ENCODE results near the gene TRIO. TPM values are rescaled to one million over a fixed set of nuclear protein-coding genes. Genes with fewer than 3 reads are reported as not detected.

TRIO gene
- total and polyA plus RNA-seq, 10 of the 15 experiments (the other 5 are each of a cell fraction or from before 2014, with no cell fraction given) = 5.1 to 96.4 (median 44.6) TPM

DNA sequence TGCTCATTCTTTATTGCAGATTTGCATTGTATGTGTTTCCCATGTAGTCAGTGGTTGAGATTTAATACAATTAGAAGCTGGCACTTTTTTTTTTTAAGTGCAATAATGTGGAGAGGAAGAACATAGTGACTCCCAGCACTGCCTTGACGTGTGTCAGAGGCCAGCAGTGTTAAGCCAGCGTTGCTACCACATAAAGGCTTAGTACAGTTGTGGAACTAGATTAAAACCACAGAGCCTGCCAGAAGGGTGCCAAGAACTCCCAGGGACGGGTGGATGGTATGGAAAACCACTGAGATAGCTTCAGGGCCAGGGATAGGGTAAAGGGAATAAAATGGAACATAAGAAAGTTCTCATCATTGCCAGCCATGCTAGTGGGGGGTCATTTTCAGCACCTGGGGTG is 142.9 kb downstream of the TRIO start:
- 63% methylated on average over 3 of the region's 3 CpGs for WGBS (ENCODE audit: insufficient coverage, insufficient replicate concordance, low lambda C conversion rate, missing lambda C conversion rate)
- POLR2A ChIA-PET = interaction anchor here (1.4 to 2.4 kb wide), 3 partner anchors 21 to 74 kb away, joined by 7 to 10 read pairs (median 9); no protein-coding TSS in a partner anchor
- no peak overlapping the region for H2AFZ ChIP-seq (ENCODE audit: control insufficient read depth, low read depth, low read length)

DNA sequence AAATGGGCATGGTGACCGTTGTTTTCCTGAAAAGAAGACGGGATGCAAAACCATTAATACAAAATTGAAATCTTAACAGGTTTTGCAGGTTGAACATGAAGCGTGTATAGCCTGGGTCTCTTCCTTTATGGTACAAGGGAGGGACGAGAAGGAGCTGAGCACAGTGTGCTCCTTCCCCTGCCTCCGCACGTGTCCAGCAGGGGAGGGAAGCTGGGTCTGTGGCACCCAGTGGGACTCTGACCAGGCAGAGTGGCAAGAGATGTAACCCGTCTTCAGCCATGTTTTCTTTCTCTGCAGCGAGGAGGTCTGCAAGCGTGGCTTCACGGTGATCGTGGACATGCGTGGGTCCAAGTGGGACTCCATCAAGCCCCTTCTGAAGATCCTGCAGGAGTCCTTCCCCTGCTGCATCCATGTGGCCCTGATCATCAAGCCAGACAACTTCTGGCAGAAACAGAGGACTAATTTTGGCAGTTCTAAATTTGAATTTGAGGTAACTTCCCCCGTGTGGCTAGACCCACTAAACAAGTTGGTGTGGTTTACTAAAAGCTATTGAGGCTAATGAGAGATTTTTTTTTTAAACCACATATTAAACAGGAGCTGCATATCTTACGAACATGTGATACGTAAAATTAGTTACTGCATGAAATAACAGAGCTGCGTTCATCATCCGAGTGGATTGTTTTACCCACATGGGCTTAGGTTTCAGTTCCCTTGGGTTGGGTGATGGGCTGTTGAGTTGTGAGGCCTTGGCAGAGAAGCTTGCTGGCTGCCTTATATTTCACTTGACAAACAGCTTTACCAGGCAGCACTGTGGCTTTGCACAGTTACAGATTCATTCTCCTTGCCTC is 143.7 kb downstream of the TRIO start:
- 22% methylated on average over 17 of the region's 17 CpGs for WGBS (ENCODE audit: insufficient coverage, insufficient replicate concordance, low lambda C conversion rate, missing lambda C conversion rate)
- Histone ChIP-seq H2AFZ (ENCODE audit: control insufficient read depth, low read depth, low read length) (no peak overlapping the region), H3K9ac (ENCODE audit: control insufficient read depth, insufficient read depth, low read length) (no peak overlapping the region), H4K20me1 (ENCODE audit: control insufficient read depth, insufficient read depth) (no peaks in the 10 kb centered on the region), H3K27ac (ENCODE audit: control insufficient read depth, insufficient read depth) (peak overlapping the region; percentile 53), H3K4me1 (ENCODE audit: control insufficient read depth, insufficient read depth, low read length) (peaks cover 17% of the 10 kb centered on the region), H3K4me3 (no peak overlapping the region), H3K27me3 (replicated peaks in 1 of 2; ENCODE audit: control insufficient read depth in 2 of 2, insufficient read depth in 2 of 2, low read length in 1 of 2) (no peaks in the 10 kb centered on the region), H3K79me2 (ENCODE audit: control insufficient read depth, insufficient read depth, low read length) (peaks cover 2% of the 10 kb centered on the region; the same call in 1 of the 2 replicates), H3K4me2 (ENCODE audit: control insufficient read depth, insufficient read depth) (peak overlapping the region; percentile 57), H3K9me3 (replicated peaks; ENCODE audit: control insufficient read depth, insufficient read depth, low read length) (no peaks in the 10 kb centered on the region), H3K36me3 (ENCODE audit: control insufficient read depth in 2 of 2, insufficient read depth in 2 of 2, low read length in 1 of 2) (peaks cover 11 to 33% of the 10 kb centered on the region in 2 experiments)
- FAIRE-seq (peak; percentile 64), ATAC-seq (peak; percentile 95), DNase-seq (ENCODE audit: low read depth, low spot score) (peak; percentile 86)
- BruUV-seq (replicated peaks) = no TSS peak
- CTCF ChIA-PET = interaction anchor here (0.6 to 1.9 kb wide), 11 partner anchors 16 to 276 kb away, joined by 3 to 10 read pairs (median 4); no protein-coding TSS in a partner anchor
- intact Hi-C loops (cut with micrococcal nuclease; ENCODE audit: unreplicated experiment) (no loop called here), in situ Hi-C loops (cut with MboI) (no loop called here)
- POLR2A ChIA-PET = interaction anchor here (0.7 to 2.4 kb wide), 10 partner anchors 17 to 164 kb away, joined by 3 to 10 read pairs (median 3); no protein-coding TSS in a partner anchor
- SMC1A ChIA-PET (ENCODE audit: uncharacterized antibody, unreplicated experiment) = interaction anchor here (0.7 to 3.6 kb wide), 34 partner anchors 9 to 361 kb away, joined by 3 to 24 read pairs (median 4); no protein-coding TSS in a partner anchor
- RAD21 ChIA-PET (ENCODE audit: unreplicated experiment) = interaction anchor here (0.7 to 3.4 kb wide), 20 partner anchors 10 to 282 kb away, joined by 3 to 22 read pairs (median 4); no protein-coding TSS in a partner anchor
- TF ChIP-seq MTA3 (IDR thresholded peaks at IDR 0.05; ENCODE audit: borderline replicate concordance, low read length) (peak; percentile 58; the same call in 1 of the 2 replicates), USF1 (IDR thresholded peaks at IDR 0.05; ENCODE audit: borderline replicate concordance, extremely low read length, insufficient read depth, low read depth, low read length) (no peak), CHD2 (IDR thresholded peaks at IDR 0.05; ENCODE audit: borderline replicate concordance, low read depth, low read length) (peak; percentile 90), SIX5 (IDR thresholded peaks at IDR 0.05; ENCODE audit: low read depth, low read length, severe bottlenecking) (no peak), POU2F2 (IDR thresholded peaks at IDR 0.05; ENCODE audit: borderline replicate concordance, low read depth, low read length) (peak; percentile 60; the same call in 1 of the 3 replicates), RB1 (IDR thresholded peaks at IDR 0.05; ENCODE audit: borderline replicate concordance) (no peak), BACH1 (IDR thresholded peaks at IDR 0.05; ENCODE audit: borderline replicate concordance) (peak; percentile 76; the same call in 1 of the 2 replicates), RUNX3 (IDR thresholded peaks at IDR 0.05; ENCODE audit: low read length) (peak; percentile 96), BHLHE40 (IDR thresholded peaks at IDR 0.05; ENCODE audit: borderline replicate concordance in 1 of 2, low read depth in 2 of 2, low read length in 1 of 2) (peak; percentile 64 to 70; a peak in 3 of 4 replicates), HDAC2 (IDR thresholded peaks at IDR 0.05) (no peak)
- TF ChIP-seq, protein P1, sequence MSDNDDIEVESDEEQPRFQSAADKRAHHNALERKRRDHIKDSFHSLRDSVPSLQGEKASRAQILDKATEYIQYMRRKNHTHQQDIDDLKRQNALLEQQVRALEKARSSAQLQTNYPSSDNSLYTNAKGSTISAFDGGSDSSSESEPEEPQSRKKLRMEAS (IDR thresholded peaks at IDR 0.05; ENCODE audit: low read depth, low read length) = peak; percentile 76

More for the DNA sequence above, 142.9 kb downstream of the TRIO start:
- Histone ChIP-seq H3K9ac (ENCODE audit: control insufficient read depth, insufficient read depth, low read length) (no peak overlapping the region), H3K4me3 (no peak overlapping the region), H3K79me2 (ENCODE audit: control insufficient read depth, insufficient read depth, low read length) (peaks cover 2% of the 10 kb centered on the region; the same call in 1 of the 2 replicates), H3K9me3 (replicated peaks; ENCODE audit: control insufficient read depth, insufficient read depth, low read length) (no peaks in the 10 kb centered on the region), H3K27me3 (replicated peaks in 1 of 2; ENCODE audit: control insufficient read depth in 2 of 2, insufficient read depth in 2 of 2, low read length in 1 of 2) (no peaks in the 10 kb centered on the region), H3K27ac (ENCODE audit: control insufficient read depth, insufficient read depth) (peak overlapping the region; percentile 53), H4K20me1 (ENCODE audit: control insufficient read depth, insufficient read depth) (no peaks in the 10 kb centered on the region), H3K4me2 (ENCODE audit: control insufficient read depth, insufficient read depth) (peak overlapping the region; percentile 21; the same call in 1 of the 2 replicates), H3K36me3 (ENCODE audit: control insufficient read depth in 2 of 2, insufficient read depth in 2 of 2, low read length in 1 of 2) (peaks cover 11 to 33% of the 10 kb centered on the region in 2 experiments), H3K4me1 (ENCODE audit: control insufficient read depth, insufficient read depth, low read length) (peaks cover 17% of the 10 kb centered on the region)
- SMC1A ChIA-PET (ENCODE audit: uncharacterized antibody, unreplicated experiment) = interaction anchor here (0.7 to 3.6 kb wide), 13 partner anchors 9 to 294 kb away, joined by 3 to 24 read pairs (median 7); no protein-coding TSS in a partner anchor
- ATAC-seq (peak; percentile 35), FAIRE-seq (no peak), DNase-seq (ENCODE audit: low read depth, low spot score) (no peak)
- no TSS peak for BruUV-seq (replicated peaks)
- in situ Hi-C loops (cut with MboI) (no loop called here), intact Hi-C loops (cut with micrococcal nuclease; ENCODE audit: unreplicated experiment) (no loop called here)
- RAD21 ChIA-PET (ENCODE audit: unreplicated experiment) = interaction anchor here (0.6 to 3.4 kb wide), 2 partner anchors 16 to 128 kb away, joined by 3 to 22 read pairs; no protein-coding TSS in a partner anchor
- no peak for TF ChIP-seq TCF12 (IDR thresholded peaks at IDR 0.05; ENCODE audit: low read depth, low read length)
- TF ChIP-seq RUNX3 (IDR thresholded peaks at IDR 0.05; ENCODE audit: low read length) = peak; percentile 27; the same call in 1 of the 2 replicates
- TF ChIP-seq BHLHE40 (IDR thresholded peaks at IDR 0.05; ENCODE audit: borderline replicate concordance in 1 of 2, low read depth in 2 of 2, low read length in 1 of 2) = peak; percentile 9 to 22; a peak in 1 of 4 replicates
- TF ChIP-seq CHD4 (IDR thresholded peaks at IDR 0.05) = no peak
- TF ChIP-seq ZNF384 (IDR thresholded peaks at IDR 0.05; ENCODE audit: borderline replicate concordance, low read depth, low read length) = peak; percentile 29; the same call in 1 of the 2 replicates
- CTCF ChIA-PET = interaction anchor here (0.7 to 8.7 kb wide), 7 partner anchors 16 to 178 kb away, joined by 3 to 56 read pairs (median 4); no protein-coding TSS in a partner anchor
